SKM-1 (cell line): ENCODE data around the gene POGLUT2.

Source experiments
- DNase-seq: peaks from one replicate; lab custom pipeline; 2025; ENCODE audit not compliant: unreplicated experiment; lab: John Stamatoyannopoulos, UW

POGLUT2 gene

DNA sequence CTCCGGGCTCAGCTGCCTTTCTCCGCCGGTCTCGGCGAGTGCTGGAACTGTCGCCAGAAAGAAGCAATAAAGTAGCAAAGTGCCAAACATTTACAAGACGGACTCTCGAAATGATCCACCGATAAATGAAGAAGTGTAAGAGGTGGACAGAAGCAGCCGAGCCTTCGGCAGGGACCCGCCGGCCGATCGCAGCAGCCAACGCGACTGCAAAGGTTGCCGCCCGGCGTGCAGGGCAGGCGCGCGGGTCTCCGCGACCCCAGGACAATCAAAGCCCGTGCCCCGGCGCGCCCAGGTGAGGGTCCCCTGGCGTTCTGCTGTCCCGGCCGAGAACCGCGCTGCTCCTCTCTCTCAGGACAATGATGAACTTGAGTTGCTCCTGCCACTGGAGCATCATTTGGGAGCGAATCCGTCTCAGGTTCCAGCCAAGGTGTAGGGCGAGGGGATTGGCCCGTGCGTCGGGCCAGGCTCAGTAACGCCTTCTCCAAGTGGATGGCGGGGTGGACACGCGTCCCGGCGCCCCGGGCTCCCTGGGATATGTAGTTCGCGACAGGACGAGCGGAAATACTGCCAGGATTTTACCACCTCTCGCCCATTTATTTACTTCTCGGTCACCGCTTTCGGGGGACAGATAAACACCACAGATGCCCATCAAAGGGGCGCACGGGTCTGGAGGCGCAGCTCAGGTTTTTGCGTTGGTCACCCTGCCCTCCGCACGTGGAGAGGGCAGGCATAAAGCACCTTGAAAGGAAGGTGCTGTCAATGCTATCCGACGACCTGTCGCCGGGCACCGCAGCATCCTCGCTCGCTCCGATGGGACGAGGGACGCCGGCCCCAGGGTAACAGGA, at the start of gene POGLUT2, which contains the start of gene BIVM:
Gene POGLUT2, minus strand, starts transcription at position 396 of the 845 bp plus-strand sequence. Its CDS starts 306 bp downstream, at position 90.
Gene BIVM, plus strand, starts transcription at position 539 of the 845 bp plus-strand sequence. CDS start 8,149 bp downstream, outside the sequence.
- peak; percentile 78 for DNase-seq

DNA sequence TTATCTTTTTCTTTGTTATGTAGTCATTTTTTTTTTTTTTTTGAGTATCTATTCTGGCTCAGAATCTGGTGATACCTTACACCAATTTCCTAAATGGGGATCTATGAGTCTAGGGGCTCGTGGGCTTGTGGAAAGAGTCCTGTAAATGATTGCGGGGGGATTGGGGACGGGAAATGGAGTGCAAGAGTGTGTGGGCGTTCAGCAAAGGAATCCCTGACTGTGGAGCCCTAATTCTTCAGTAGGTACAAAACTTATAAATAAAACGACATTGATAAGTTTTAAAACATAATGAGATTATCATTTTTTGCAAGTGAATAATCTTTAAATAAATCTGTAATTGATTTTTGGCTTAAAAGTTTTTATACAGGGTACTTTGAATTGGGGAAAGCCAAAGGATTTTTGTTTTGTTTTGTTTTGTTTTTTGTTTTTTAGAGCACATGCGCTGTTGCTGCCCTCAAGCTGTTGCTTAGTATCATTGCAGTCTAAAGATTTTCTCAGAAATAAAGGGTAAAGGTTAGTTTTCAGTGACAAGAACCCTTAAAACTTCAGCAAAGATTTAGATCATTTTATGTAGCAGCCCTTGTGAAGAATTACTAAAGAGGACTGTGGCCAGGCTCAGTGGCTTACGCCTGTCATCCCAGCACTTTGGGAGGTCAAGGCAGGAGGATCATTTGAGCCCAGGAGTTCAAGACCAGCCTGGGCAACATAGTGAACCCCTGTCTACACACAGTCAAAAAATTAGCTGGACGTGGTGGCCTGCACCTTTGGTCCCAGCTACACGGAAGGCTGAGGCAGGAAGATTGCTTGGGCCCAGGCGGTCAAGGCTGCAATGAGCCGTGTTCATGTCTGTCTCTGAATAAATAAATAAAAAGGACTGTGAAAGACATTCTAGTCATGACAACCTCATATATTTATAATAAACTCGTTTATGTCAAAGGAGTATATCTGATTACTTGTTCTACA, 48.8 kb upstream of the POGLUT2 start:
- peak; percentile 45 for DNase-seq

DNA sequence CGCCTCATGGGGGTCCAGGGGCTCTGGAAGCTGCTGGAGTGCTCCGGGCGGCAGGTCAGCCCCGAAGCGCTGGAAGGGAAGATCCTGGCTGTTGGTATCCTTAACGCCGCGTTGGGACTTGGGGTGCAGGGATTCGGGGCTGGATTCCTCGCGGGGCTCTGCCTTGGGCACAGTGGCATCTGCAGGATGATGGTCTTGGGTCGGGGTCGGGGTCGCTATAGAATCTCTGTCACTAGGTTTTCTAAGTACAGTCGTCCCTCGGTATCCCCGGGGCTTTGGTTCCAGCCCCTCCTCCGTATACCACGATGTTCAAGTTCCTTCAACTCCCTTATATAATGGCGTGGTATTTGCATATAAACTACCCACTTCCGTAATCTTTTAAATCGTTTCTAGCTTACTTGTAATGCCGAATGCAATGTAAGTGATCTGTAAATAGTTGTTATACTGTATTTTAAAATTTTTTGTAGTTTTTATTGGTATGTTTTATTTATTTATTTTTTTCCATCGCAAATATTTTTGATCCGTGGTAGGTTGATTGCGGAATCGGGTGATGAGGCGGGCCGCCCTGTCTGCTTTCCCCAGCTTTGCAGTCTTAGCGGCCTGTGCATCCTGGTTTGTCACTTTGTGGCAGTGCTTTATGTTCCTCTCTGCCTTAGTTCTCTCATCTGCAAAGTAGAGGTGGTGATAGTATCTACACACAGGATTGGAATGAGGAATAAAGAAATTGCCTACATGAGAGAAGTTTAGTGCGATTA, 47.7 kb upstream of the POGLUT2 start:
- DNase-seq, result peak; percentile 35

DNA sequence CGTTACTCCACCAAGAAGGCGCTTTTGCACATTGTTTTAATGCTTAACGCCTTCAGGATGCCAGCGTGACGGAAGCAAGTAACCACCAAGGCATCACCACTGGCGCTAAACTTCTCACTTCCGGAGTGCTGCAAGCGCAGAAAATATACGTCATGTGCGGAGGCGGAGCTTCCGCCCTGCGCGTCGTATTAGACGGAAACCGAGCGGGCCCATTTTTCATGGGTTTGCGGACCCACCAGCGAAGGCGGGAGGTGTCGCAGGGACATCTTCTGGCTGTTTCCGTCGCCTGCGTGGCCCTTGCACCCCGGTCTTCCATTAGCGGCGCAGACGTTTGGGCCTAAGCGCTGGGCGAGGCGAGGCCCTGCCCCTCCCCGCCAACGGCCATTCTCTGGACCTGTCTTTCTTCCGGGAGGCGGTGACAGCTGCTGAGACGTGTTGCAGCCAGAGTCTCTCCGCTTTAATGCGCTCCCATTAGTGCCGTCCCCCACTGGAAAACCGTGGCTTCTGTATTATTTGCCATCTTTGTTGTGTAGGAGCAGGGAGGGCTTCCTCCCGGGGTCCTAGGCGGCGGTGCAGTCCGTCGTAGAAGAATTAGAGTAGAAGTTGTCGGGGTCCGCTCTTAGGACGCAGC, 47.0 kb upstream of the POGLUT2 start, which contains the start of gene ERCC5:
Gene ERCC5, plus strand, starts transcription at position 403 of the 631 bp plus-strand sequence. CDS start 235 bp downstream, outside the sequence.
- DNase-seq, result peak; percentile 80

DNA sequence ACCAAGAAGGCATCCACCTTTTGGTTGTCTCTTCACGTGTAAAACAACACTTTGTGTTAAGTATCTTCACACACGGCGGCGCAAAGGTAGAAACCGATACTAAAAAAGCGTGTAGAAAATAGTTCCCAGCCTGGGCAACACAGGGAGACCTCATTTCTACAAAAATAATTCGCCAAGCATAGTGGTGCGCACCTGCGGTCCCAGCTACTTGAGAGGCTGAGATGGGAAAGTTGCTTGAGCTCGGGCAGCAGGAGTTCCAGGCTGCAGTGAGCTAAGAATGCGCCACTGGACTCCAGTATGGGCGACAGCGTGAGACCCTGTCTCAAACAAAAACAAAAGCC, 46.5 kb upstream of the POGLUT2 start:
- DNase-seq, result no peak

DNA sequence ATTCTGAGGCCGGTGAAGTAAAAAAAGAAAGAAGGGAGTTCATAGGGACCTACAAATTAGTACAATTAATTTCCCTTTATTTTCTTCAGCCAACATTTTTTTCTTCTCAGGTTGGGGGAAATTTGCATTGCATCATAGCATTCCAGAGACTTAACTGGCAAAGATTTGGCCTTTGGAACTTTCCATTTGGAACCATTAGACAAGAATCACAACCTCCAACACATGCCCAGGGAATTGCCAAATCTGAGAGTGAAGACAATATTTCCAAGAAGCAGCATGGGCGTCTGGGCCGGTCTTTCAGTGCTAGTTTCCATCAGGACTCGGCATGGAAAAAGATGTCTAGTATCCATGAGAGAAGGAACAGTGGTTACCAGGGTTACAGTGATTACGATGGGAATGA, 40.7 kb upstream of the POGLUT2 start:
- DNase-seq, result no peak

DNA sequence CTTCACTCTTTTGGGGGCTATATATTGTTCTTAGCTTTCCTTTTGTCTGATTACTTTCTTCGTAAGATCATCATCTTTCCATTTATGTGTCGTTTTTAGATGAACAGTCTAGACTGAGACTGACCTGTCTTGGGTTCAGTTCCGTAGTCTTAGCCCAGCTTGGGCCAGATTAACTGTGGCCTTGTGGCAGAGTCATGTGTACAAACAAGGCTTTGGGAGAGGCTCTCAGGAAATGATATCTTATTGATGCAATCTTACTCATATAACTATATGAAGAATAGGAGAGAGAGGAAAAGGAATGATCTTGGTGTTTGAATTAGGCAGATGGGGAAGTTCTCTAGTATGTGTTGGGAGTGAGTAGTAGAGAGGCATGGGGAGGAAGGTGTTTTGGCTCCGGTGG, 40.2 kb upstream of the POGLUT2 start:
- DNase-seq, result no peak

DNA sequence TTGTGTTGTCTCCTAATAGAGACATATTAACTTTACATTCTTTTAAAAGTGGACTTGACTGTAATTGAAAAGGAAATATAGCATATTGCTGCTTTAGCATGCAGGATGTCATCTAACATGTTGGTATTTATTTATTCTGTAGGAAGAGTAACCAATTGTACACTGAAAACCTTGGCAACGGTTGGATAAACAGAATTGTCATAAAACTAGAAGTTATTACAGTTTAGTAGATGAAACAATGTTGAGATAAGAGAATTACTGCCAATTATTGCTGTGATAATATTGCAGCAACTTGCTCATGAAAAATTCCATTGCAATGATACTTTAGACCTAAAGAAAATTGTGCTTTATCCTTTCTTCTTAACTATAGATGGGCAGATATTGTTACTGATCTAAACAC, 39.5 kb upstream of the POGLUT2 start:
- DNase-seq, result no peak

DNA sequence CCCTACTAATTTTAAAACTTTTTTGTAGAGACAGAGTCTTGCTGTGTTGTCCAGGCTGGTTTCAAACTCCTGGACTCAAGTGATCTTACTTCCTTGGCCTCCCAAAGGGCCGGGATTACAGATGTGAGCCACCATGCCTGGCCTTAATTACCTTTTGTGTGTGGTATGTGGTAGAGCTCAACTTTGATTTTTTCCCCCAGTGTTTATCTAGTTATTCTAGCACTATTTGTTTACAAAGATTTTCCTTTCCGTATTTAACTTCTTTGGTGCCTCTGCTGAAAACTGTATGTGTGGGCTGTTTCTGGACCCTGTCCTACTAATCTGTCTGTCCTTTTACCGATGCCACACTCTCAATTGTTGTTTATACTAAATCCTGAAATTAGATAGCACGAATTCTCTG, 37.7 kb upstream of the POGLUT2 start:
- DNase-seq, result no peak

DNA sequence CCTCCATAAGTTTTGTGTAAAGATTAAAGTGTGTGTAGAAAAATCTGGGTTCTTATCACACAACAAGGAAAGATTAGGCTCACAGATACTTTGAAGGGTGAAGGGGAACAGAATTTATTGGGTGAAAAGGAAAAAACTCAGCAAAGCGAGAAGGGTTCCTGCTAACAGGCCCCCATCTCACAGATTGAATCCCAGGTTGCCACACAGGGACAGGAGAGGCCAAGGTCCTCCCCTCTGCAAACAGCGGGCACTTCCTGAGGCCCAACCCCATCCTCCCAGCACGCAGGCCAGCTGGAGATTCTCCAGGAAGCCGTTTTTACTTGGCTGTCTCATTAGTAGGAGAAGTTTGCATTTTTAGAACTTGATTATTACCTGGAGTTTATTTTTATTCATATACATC, 31.9 kb upstream of the POGLUT2 start:
- DNase-seq, result no peak

DNA sequence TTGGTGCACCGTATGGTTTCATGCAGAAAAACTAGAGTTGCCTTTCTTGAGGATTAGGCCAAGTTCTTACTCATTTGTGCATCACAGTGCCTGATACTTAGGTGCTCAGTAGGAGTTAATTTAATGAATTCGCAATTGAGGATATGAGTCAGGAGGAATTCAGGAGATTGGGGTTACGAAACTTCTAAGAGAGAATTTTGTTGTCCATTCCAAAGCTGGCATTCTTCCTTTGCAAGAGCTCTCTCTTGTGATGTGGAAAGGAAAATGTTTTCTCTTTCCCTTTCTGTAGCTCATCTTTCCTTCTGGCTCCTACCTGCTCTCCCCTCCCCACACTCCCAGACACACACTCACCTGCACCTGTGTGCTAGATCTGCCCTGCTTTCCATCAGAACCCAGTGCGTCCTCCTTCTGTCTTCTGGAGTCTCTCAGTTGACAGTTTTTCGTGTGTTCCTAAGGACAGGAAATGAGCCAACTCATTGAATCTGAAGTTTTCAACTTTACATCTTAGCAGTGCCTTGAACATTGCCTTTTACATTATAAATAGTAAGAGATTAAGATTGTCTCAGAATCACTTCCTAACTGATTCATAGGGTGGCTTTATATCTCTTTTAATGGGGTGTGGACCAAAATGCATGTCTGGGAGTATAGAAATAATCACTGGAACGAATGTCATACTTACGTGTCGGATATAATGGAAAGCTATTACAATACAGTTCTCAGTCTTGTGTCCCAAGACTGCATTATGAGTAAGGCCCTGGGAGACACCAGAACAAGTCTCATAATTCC, 27.3 kb upstream of the POGLUT2 start:
- DNase-seq, result no peak

DNA sequence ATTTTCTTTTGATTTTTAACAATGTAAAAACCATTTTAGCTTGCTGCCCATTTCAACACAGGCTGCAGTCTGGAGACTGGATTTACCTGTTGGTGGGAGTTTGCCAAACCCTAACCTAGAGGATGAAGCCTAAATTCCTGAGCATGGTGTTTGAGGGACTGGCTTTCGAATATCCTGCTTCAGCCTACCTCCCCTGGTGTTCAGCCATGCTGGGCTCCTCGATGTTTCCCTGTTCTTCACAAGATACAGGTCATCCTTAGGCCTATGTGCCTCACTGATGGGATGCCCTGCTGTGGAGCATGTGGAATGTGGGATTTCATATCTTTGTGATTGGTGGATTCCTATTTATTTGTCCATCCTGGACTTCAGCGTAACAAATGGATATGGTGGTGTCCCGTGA, 26.6 kb upstream of the POGLUT2 start:
- no peak for DNase-seq

DNA sequence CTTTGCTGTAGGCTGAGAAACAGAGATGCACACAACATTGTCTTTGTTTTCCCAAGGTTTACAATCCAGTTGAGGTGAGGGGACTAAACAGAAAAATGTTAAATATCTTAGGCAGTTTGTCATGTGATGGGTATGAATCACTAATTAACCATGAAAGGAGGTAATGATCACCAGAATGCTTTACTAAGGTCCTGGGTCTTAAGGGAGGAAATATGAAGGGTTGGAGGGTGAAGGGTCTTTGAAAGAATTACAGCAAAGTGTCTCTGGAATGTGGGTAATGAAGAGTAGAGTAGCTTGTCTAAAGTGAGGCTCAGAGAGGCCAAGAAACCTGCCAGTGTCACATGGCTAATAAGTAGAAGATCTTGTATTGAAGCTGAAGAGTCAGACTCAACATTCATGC, 19.1 kb upstream of the POGLUT2 start:
- DNase-seq, result no peak

DNA sequence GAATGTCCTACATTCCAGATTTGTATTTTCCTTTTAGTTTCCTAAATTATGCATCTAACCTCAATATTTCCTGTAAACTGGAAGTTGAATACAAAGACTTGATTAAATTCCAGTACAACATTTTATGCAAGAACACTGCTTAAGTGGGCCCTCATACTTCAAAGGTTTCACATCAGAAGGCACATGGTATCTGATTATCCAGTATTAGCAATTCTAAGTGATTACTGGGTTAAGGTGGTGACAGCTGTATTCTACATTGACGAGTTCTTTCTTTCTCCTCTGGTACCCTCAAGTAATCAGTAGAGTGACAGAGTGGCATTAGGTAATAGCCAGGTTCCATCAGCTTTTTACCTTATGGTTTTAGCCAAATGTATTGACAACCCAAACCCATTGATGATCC, 18.5 kb upstream of the POGLUT2 start:
- DNase-seq, result no peak

DNA sequence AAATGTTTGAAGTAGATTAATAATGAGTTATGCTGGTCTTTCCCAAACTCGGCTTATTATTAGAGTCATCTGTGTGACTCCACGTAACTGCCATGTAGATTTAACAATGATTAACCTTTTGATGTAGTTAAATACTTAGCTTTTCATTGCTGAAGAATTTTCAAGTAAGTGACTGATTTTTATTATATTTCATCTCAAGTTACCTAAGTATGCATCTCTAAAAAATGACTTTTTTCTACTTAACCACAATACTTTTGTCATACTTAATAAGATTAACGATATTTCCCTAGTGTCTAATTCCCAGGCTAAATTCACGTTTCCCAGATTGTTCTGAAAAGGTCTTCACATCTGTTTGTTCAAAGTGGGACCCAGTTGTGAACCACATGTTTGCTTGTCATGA, 17.9 kb upstream of the POGLUT2 start:
- no peak for DNase-seq

DNA sequence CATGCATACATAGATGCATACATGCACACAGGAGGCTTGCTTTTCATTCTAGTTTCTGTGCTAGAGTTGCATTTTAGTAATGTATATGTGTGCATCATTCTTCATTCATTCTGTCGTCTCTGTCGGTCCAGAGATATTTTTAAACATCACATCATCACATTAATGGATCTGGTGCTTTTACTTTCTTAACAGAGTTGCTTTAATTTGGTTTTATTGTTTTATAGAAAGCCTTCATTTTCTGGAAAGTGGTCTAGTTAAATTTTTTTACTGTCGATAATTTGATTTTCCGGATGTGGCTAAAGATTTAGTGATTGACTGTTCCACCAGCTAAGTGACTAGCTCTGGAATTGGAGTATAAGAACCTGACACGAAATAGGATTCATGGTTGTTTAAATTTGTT, 17.0 kb upstream of the POGLUT2 start:
- no peak for DNase-seq

DNA sequence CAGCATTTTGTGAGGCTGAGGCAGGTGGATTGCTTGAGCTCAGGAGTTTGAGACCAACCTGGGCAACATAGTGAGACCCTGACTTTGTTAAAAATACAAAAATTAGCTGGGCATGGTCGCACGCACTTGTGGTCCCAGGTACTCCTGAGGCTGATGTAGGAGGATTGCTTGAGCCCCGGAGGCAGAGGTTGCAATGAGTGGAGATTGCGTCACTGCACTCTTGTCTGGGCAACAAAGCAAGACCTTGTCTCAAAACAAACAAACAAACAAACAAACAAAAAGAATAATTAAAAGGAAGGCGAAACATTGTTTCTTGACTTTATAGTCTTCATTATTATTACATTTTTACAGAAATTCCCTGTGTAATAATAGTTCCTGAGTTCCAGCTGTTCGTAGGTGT, 16.0 kb upstream of the POGLUT2 start:
- no peak for DNase-seq

DNA sequence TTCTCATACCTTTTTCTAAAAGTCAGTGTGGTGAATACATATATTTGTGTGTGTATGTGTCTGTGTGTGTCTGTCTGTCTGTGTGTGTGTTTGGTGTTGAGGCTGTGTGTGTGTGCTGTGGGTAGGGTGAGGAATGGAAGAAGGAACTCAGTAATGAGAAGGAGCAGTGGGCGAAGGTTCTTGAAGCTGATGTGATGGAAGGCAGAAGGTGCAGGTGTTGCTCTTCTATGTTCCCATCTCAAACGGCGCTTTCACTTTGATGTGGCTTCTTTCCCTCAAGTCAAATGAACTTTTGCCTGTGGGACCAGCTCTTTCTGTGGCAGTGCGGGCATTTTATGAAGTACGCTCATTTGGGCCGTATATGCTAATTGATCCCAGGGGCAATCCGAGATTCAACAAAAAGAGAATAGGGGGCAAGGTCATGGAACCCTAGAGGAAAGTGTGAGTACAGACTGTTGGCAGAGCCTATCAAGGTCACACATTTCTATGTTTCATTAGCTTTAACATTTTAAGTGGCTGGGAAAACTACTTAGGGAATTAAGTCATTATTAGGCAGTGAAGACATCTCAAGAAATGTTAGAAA, 15.3 kb upstream of the POGLUT2 start:
- DNase-seq, result no peak

DNA sequence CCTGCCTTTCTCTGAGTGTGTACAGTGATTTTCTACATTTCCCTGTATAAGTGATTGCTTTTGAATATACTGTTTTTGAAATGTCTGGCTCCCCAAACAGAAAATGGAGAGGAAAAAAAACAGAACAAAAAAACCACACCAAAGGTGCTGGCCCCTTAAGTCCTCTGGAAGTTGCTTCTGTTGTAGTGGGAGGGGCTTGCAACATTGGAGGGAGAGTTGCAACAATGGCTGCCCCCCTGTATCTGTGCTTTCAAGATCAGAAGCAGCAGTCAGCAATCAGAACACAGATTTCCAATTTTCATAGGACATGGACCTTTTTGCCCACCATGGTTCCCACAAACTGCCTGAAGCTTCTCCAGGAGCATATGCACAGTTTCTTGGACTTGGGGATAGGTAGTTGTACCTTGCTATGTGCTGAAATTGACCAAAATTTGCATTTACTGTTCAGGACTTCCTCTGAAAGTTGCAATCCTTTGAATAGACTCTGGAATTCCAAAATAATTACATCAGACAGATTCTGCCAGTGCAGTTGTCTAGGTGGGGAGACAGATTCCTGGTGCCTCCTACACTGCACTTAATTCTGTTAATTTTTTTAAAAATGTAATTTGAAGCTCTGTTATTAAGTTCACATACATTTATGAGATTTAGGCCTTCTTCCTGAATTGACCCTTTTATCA, 14.0 kb upstream of the POGLUT2 start:
- no peak for DNase-seq
